Ovary (tissue), 3 donors: Measurements from ENCODE around the gene NDUFS8.

ENCODE experiments used
- CTCF ChIP-seq, 3 donors: fragments of 450-650 bp in 2 of 3; fragments of 200-600 bp in 1 of 3; IDR thresholded peaks; one replicate each; pipeline versions ENCODE4 v1.5.1 to v1.8.0; 2016 to 2022; ENCODE audit warnings: antibody characterized with exemption in 3 of 3, mild to moderate bottlenecking in 1 of 3
- EP300 ChIP-seq: sonication (generic); formaldehyde crosslinking; IDR thresholded peaks from one replicate; pipeline ENCODE4 v1.6.1; 2017; ENCODE audit warnings: antibody characterized with exemption
- donor health status: DM: no; HTN: no; CAD: no.

- no peak for TF ChIP-seq EP300
- no peak for TF ChIP-seq CTCF (IDR thresholded peaks at IDR 0.05)
These were observed 34.4 kb upstream of the NDUFS8 start for GRCh38 chr11:67996051-67996450.
